Measurements from ENCODE around the gene SIRT7.
"Not testable (repeated sequence)": the region's sequence is repeated elsewhere in the genome, so short reads cannot be mapped to it uniquely, and the experiment has no call there.

The SIRT7 gene

GRCh38 chr17:81918832-81919545 lies 1.0 kb upstream of the SIRT7 start:
- no peak for FAIRE-seq

GRCh38 chr17:81918333-81918669 lies 325 bp upstream of the SIRT7 start:
- FAIRE-seq: not testable (repeated sequence)

DNA sequence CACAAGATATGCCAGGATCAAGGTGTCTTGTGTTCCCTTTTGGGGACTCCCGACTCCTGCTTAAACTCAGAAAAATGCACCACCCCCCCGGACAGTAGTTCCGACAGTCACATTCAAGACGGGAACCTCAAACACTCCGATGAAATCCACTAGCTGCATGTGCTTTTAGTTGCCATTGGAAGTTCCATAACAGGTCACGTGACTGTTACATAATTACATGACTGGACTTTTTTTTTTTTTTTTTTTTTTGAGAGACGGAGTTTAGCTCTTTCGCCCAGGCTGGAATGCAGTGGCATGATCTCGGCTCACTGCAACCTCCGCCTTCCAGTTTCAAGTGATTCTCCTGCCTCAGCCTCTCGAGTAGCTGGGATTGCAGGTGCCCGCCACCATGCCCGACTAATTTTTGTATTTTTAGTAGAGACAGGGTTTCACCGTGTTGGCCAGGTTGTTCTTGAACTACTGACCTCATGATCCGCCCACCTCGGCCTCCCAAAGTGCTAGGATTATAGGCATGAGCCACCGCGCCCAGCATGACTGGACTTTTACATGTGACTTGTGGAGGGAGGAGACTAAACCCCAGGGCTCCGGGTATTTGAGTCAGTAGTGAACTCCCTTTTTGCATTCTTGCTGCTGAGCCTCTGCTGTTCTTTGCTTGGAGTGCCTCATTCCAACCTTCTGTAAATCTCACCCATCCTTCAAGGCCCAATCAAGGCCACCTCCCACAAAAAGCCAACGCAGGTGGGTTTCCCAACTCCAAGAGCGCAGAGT lies 1.6 kb downstream of the SIRT7 start:
- FAIRE-seq: no peak

- no peak for FAIRE-seq
Observed at GRCh38 chr17:81915331-81915730, 2.6 kb downstream of the SIRT7 start.

- no peak for FAIRE-seq
Observed at GRCh38 chr17:81914103-81914850, 3.7 kb downstream of the SIRT7 start.

GRCh38 chr17:81913394-81914102 lies 4.4 kb downstream of the SIRT7 start:
- no peak for FAIRE-seq

DNA sequence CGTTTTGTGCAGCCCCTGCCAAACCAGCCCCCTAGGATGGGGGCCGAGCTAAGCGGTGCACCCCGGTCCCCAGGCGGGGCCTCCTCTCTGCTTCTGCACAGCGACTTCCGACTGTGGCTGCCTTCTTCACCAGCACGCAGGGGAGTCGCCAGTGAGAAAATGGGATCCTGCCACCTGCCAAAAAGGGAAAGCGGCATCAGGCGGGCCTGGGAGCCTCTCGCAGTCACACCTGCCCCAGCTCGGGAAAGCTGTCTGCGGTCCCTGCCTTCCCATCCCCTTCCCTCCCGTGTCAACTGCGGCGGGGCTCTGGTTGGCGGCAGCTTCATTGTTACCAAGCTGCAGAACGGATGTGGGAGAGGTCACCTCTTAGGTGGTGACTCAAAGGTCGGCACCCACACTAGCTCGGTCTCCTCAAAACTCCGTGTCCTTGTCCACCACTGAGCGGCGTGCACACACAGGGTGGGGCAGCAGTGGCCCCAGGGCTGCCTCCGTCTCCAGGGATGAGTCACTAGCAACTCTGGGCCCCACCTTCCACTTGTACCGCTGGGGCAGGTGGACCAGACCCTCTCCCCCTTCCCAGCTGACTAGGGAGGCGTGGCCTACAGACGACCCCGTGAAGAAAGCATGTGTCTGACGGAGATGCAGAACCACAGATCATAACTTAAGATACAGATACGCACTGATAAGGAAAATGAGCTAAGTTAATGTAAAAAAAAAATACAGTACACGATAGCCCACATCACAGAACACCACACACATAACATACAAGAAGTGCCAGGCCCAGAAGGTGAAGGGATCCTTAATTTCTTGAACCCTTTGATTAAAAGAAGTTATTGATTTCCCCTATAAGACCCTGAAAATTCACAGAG lies 5.3 kb downstream of the SIRT7 start:
- FAIRE-seq: no peak

DNA sequence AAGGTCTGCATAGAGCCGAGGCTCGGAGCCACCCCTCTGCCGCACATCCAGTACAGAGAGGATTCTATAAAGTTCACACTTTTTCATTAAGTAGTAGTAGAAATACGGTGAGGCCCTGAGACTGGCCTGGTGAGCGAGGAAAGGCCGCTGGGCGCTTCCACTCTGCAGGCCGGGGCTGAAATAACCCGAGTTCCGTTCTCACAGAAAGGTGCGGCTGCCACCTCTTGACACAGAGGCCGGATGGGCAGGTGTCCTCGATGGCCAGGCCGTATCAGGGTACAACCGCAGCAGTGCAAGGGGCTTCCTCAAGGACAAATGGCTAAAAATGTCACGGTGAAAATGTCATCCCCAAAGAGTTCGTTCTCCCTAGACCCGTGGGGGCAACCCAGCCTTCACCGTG lies 6.0 kb downstream of the SIRT7 start:
- FAIRE-seq: no peak

GRCh38 chr17:81911277-81911961 lies 6.6 kb downstream of the SIRT7 start, which contains the start of gene PCYT2:
Gene PCYT2, minus strand, starts transcription at chr17:81911399. Its CDS starts 44 bp downstream, at chr17:81911355.
- FAIRE-seq: no peak

- FAIRE-seq: no peak
Observed at GRCh38 chr17:81910840-81911276, 7.1 kb downstream of the SIRT7 start.

DNA sequence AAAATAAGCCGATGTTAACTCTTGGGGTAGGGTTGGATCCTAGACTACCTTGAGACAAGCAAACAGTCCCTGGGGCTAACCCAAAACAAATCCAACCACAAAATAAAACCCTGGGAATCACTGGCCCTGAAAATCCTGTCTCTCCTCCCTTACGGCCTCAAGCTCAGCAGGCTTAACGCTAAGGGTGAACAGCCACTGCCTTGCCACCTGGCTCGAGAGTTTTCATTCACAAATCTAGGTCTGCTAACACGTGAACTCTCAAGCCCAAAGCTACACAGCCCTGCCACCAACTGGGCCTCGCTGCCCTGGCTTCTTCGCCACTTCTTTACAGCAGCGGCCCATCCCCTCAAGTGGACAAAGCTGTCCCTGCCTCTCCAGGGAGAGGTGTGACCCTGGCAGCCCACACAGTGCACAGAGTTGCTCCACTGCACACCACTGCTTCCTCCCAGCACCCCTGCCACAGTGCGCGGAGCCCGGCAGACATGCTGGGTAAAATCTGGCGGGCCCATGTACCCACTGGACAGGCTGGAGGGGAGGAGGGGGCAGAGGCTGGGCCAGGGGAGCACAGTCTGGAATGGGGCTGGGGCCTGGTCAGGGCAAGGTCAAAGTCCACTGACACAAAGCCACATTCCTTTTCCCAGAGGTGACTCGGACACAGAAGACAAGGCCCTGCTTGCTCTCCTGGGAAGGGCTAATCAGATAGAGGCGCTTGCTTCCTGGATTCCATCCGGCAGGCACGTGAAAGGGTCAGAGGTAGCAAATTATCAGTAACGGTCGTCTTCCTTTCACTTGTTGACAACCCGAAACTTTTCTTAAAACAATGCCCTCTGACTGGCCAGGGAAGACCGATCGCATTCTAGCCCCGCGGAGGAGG lies 7.8 kb downstream of the SIRT7 start:
- FAIRE-seq: no peak

- no peak for FAIRE-seq
Observed at GRCh38 chr17:81909231-81909630, 8.7 kb downstream of the SIRT7 start.

GRCh38 chr17:81908793-81909192 lies 9.2 kb downstream of the SIRT7 start:
- no peak for FAIRE-seq

- FAIRE-seq: no peak
Observed at GRCh38 chr17:81907219-81908145, 10.5 kb downstream of the SIRT7 start.

DNA sequence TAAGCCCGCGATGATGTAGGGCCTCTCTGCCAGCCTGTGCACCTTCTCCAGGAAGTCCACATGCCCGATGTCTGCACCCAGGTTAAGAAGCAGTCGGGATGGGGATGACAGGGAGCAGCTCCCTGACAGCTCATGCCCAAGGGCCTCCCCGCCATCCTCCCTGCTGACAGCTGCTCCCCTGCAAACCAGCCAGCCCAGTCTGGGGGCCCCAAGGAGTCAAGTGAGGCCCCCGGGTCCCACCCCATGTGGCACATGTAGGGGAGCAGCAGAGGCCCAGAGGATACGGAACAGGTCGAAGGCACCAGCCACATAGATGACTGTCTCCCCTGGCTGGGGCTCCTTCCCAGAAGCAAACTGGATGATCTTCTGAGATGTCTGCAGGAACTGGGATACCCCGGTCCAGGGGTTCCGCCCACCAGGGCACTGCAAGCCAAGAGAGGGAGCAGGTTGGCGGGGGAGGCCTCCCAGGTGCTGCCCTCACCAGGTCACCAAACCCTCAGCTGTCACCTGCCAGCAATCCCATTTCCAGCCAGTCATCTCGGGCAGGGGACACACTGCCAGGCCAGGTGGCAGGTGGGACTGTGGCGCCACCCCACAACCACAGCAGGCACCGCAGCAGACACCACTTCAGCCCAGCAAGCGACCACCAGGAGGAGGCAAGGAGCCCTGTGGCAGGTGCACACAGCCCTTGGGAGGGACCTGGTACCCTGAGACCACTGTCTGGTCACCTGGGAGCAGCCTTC lies 11.3 kb downstream of the SIRT7 start:
- no peak for FAIRE-seq

- no peak for FAIRE-seq
Observed at GRCh38 chr17:81905993-81906392, 12.0 kb downstream of the SIRT7 start.

DNA sequence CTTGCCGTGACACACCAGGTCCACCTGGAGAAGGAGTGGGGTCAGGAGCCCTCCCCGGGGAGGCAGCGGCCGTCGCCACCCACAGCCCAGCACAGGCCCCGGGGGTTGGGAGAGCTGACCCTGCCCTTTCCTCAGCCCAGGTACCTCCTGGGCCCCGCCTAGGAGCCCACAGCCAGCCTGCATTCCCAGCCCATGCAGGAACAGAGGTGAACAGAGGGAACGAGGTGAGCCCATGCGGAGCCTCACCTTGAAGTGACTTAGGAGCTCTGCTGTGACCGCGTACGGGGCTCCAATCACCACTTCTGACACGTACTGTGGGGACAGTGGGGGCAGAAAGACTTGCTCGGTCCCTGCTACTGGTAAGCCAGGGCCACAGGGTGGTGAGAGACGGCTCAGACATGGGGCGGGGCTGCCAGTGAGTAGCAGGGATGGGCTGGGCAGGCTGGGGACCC lies 12.5 kb downstream of the SIRT7 start:
- no peak for FAIRE-seq
